A549 treated with CpdA at 1 μM for 4 hours (cell line): ENCODE results near the gene TMIGD2. TPM values are rescaled to one million over a fixed set of nuclear protein-coding genes. Genes with fewer than 3 reads are reported as not detected.

Source experiments
- total RNA-seq: library from RNA; stranded (reverse); fragments of 200-300 nt; extraction: Qiagen RNA extraction; gene quantifications from 5 replicates; pipeline ENCODE4 v1.2.3, GENCODE V29; 2022; ENCODE audit warnings: low read depth

The TMIGD2 gene
- not detected in 5 replicates for total RNA-seq

GRCh38 chr19:4302243-4302640 lies at the start of gene TMIGD2:
TSS of gene TMIGD2 (minus strand) at chr19:4302389. CDS start at chr19:4302385, 4 bp downstream.

GRCh38 chr19:4343370-4344307 lies 41.5 kb upstream of the TMIGD2 start, which contains the start of gene MPND:
TSS of gene MPND (plus strand) at chr19:4343562. CDS start at chr19:4343594, 32 bp downstream.

GRCh38 chr19:4338441-4339355 lies 36.5 kb upstream of the TMIGD2 start, which contains the start of gene STAP2:
TSS of gene STAP2 (minus strand) at chr19:4338827. CDS start at chr19:4338753, 74 bp downstream.

GRCh38 chr19:4304538-4305256 lies 2.5 kb upstream of the TMIGD2 start, which contains the start of gene FSD1:
TSS of gene FSD1 (plus strand) at chr19:4304598. CDS start at chr19:4304747, 149 bp downstream.

GRCh38 chr19:4278419-4279266 lies 23.5 kb downstream of the TMIGD2 start, which contains the start of gene SHD:
TSS of gene SHD (plus strand) at chr19:4279266. CDS start at chr19:4280064, 798 bp downstream.

GRCh38 chr19:4246767-4247593 lies 55.2 kb downstream of the TMIGD2 start, which contains the start of gene YJU2:
TSS of gene YJU2 (plus strand) at chr19:4247080. CDS start at chr19:4247147, 67 bp downstream.

Other genes with a start within 250 kb of the TMIGD2 start
- gene ZBTB7A, start 235.5 kb downstream of the TMIGD2 start, total RNA-seq, result 12.3 to 20.4 TPM (median 17.9 TPM) in 5 replicates
- 96.7 to 143 TPM (median 135 TPM) in 5 replicates for gene MAP2K2, start 178.3 kb downstream of the TMIGD2 start, total RNA-seq
- 0.03 to 0.15 TPM (median 0.09 TPM) in 3 of 5 replicates, not detected in the others for gene CREB3L3, start 148.8 kb downstream of the TMIGD2 start, total RNA-seq
- gene SIRT6, start 119.8 kb downstream of the TMIGD2 start, total RNA-seq, result 22.0 to 32.6 TPM (median 31.3 TPM) in 5 replicates
- 0.12 to 0.28 TPM (median 0.21 TPM) in 5 replicates for gene ANKRD24, start 119.7 kb downstream of the TMIGD2 start, total RNA-seq
- gene EBI3, start 72.9 kb downstream of the TMIGD2 start, total RNA-seq, result 2.8 to 3.5 TPM (median 3.2 TPM) in 5 replicates
- gene YJU2, start 55.3 kb downstream of the TMIGD2 start, total RNA-seq, result 19.6 to 22.8 TPM (median 20.2 TPM) in 5 replicates
- gene SHD, start 23.1 kb downstream of the TMIGD2 start, total RNA-seq, result 0.07 to 0.29 TPM (median 0.08 TPM) in 3 of 5 replicates, not detected in the others
- 6.7 to 8.9 TPM (median 7.8 TPM) in 5 replicates for gene FSD1, start 2.2 kb upstream of the TMIGD2 start, total RNA-seq
- gene STAP2, start 36.4 kb upstream of the TMIGD2 start, total RNA-seq, result 0.22 TPM in 1 of 5 replicates, not detected in the others
- 4.7 to 12.2 TPM (median 11.2 TPM) in 5 replicates for gene MPND, start 41.2 kb upstream of the TMIGD2 start, total RNA-seq
- gene SH3GL1, start 98.2 kb upstream of the TMIGD2 start, total RNA-seq, result 43.7 to 62.9 TPM (median 61.9 TPM) in 5 replicates
- gene CHAF1A, start 100.3 kb upstream of the TMIGD2 start, total RNA-seq, result 22.5 to 24.9 TPM (median 23.7 TPM) in 5 replicates
- gene UBXN6, start 155.4 kb upstream of the TMIGD2 start, total RNA-seq, result 37.5 to 60.4 TPM (median 59.6 TPM) in 5 replicates
- gene HDGFL2, start 169.9 kb upstream of the TMIGD2 start, total RNA-seq, result 24.9 to 32.0 TPM (median 28.7 TPM) in 5 replicates
- gene PLIN4, start 216.1 kb upstream of the TMIGD2 start, total RNA-seq, result 0.20 to 0.27 TPM (median 0.21 TPM) in 5 replicates
- gene PLIN5, start 232.8 kb upstream of the TMIGD2 start, total RNA-seq, result 0.06 to 0.25 TPM (median 0.17 TPM) in 4 of 5 replicates, not detected in the other
- gene LRG1, start 237.6 kb upstream of the TMIGD2 start, total RNA-seq, result 0.09 to 0.28 TPM (median 0.13 TPM) in 4 of 5 replicates, not detected in the other